HG03060 (cell line): Measurements from ENCODE around the gene RAP1GAP2.

ENCODE experiments used
- ATAC-seq: cut with Tn5 transposase; IDR thresholded peaks from one replicate; pipeline ENCODE4 v1.9.1; 2021; ENCODE audit warnings: low read depth, moderate number of reproducible peaks; ENCODE audit not compliant: unreplicated experiment

The RAP1GAP2 gene

DNA sequence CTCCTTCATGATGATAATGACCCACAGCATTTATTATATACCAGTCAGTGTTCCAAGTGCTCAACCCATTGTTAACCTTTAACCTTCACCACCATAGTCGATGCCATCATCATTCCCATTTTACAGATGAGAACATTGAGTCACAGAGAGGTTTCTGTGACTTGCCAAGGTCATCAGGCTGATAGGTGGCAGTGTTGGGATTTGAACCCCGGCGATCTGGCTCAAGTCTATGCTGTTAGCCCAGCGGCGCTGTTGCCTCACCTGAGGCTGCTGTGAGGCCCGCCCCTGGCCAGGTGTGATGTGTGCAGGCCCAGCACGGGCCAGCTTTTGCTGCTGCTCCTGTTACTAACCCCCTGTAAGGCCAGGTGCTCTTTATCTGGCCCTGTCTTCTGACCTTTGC lies 166.0 kb downstream of the RAP1GAP2 start:
- ATAC-seq = no peak

- ATAC-seq = no peak
Observed at GRCh38 chr17:2962729-2963128, 166.5 kb downstream of the RAP1GAP2 start.

DNA sequence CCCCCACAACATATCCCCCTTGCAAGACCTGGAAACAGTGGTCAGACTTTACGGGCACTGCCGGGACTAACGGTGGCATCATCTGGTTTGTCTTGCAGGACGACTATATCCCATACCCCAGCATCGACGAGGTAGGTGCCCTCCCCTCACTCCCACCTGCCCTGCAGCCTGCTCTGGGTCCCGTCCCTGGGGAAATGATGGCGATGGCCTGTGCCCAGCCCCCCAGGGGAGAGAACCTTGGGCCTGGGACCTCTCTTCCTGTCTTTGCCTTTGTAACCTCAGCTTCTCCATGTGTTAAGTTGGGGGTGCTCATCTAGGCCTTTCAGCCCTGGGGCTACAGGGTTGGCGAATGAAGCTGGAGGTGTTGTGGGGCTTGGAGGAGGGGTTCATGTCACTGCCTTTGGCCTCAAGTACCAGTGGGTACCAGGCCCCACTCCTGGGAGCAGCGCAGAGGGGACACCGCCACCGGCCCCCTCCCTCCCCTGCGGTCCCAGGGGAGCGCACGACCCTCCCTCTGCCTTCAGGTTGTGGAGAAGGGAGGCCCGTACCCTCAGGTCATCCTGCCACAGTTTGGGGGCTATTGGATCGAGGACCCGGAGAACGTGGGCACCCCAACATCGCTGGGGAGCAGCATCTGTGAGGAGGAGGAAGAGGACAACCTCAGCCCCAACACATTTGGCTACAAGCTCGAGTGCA lies 167.2 kb downstream of the RAP1GAP2 start:
- ATAC-seq = no peak

DNA sequence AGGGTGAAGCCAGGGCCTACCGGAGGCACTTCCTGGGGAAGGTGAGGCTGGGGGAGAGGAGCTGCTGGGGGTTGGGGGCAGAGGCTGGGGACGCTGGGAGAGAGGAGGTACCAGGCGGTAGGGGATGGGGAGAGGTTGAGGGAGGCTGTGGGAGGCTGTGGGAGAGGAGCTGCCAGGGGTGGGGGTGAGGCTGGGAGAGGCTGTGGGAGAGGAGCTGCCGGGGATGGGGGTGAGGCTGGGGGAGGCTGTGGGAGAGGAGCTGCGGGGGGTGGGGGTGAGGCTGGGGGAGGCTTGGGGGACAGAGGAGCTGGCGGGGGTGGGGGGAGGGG lies 167.8 kb downstream of the RAP1GAP2 start:
- no peak for ATAC-seq

DNA sequence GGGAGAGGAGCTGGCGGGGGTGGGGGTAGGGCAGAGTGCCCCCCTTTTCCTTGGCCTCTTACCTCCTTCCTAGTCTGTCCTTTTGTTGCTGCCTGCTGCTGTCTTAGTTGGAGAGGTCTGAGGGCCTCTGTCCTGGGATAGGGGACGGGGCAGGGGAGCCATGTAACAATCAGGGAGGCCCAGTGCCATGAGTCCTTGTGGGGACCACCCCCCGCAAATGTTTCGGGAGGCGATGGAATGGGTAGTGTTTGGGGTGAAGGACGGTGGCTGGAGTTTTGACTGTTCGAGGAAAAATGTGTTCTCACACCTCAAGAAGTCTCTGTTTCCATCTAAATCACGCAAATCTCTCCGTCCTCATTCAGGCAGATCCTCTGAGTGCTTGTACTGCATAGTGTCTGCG lies 168.1 kb downstream of the RAP1GAP2 start:
- no peak for ATAC-seq

GRCh38 chr17:2964831-2965230 lies 168.6 kb downstream of the RAP1GAP2 start:
- ATAC-seq = no peak

DNA sequence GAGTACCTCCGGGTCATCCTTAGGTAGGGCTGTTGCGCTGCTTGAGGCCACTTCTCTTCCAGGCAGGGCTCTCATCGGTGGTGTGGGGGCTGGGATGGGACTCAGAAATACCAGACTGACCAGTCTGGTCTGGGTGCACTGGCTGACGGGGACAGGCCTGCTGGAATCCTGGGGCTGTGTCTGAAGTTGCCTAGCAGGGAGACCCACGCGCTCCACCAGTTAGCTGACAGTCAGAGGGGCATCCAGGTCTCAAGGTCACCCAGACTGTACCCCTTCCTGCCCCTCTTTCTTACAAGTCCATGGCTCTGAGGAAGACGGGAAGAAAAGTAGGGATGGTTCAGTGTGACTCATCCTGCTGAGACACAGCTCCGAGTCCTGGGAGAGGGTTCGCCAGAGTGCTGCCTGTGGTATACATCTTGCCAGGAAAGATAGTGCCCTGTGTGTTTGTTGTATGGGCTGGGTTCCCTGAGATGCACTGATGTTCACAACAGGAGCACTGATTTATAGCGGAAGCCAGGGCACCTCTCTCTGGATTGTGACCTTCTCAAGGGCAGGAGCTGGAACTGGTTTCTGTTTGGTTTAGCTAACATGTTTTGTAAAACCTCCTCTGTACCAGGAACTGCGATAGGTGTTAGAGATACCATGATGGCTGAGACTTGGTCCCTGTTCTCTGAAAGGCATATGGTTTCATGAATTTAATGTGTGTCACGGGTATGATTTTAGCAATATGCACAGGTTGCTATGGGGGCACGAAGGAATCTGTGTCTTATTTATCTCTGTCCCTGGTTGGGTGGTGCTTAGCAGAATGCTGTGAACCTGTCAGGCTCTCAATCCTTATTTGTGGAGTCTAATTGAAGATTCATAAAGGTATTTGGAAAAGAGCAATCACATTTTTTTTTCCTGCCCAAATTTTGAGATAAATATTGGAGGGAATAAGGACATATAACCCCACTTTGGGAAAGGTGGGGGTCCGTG lies 169.7 kb downstream of the RAP1GAP2 start:
- no peak for ATAC-seq

DNA sequence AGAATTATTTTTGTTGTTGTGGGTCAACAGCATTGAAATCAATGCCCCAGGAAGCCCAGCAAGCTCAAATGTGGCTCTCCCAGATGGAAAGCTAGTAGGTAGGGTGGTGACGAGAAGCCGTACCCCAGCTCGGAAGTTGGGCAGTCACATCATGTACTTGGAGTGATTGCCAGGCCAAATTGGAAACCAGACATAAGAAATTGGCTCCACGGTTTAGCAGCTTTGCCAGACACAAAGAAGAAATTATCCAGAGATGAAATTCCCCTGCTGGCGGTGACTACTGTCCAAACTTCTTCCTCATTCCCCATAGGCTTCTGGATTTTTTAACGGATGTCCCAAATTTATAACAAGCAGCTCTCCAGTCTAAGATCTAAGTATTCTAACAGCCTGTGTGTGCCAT lies 171.3 kb downstream of the RAP1GAP2 start:
- no peak for ATAC-seq

GRCh38 chr17:2971851-2972250 lies 175.6 kb downstream of the RAP1GAP2 start:
- no peak for ATAC-seq

- no peak for ATAC-seq
Observed at GRCh38 chr17:2972749-2973148, 176.5 kb downstream of the RAP1GAP2 start.

DNA sequence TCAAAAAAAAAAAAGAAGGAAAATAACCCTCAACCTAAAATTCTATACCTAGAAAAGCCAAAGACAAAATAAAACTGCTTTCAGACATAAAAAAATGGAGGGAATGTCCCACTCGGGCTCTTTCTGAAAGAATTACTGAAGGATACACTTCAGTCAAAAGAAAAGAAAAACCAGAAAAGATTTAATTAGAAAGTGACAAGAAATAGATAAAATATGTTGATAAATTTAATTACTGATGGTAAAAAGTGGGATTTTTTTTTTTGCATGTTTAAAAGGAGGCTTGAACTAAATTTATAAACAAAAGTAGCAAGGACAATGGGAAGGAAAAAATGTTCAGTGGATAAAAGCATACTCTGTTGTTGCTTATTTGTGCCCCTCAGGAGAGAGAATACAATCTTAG lies 178.1 kb downstream of the RAP1GAP2 start:
- ATAC-seq = no peak

- ATAC-seq = no peak
Observed at GRCh38 chr17:2975469-2975958, 179.3 kb downstream of the RAP1GAP2 start.

GRCh38 chr17:2977157-2977556 lies 180.9 kb downstream of the RAP1GAP2 start:
- ATAC-seq = no peak

DNA sequence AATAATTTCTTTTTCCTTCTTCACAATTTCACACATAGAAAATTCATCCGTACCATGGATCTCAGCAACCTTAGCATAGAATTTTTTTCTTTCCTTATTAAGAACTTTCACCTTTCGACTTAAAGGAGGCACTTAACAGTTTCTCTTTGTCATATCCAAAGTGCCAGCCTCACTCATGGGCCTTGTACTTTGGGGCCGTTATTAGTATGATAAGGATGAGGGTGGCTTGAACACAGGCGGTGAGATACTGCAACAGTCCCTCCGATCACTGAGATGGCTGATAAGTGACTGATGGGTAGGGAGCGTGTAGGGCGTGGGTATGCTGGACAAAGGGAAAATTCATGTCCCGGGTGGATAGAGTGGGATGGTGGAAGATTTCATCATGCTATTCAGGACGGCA lies 181.9 kb downstream of the RAP1GAP2 start:
- no peak for ATAC-seq

- no peak for ATAC-seq
Observed at GRCh38 chr17:2978991-2979390, 182.8 kb downstream of the RAP1GAP2 start.

DNA sequence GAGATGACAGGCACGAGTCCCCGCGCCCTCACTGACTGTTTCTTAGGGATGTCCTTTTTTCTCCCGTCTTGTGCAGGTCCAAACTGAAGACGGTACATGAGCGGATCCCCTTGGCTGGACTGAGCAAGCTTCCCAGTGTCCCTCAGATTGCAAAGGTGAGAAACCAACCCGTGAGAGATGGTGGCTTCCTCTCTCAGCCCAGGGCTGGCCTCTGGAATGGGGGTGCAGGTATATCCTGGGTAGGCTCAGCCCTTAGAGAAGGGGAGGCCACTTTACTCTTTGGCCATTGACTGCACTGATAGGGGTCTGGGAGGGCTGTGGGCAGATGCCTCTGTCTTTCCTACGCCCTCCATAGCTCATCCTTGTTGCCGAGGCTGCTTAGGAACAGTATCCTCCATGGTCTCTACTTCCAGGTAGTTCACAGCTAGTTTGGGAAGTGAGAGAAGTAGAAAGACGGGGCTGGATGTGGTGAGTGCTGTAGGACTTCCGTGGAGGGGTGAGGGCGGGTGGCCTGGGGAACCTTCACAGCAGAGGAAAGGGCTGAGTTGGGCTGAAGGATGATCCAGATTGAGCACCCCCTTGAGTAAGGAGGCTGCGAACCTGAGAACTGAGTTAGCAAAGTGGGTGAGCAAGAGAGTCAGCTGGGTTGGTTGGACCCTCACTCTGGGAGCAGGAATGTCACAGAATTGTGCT lies 184.1 kb downstream of the RAP1GAP2 start:
- ATAC-seq = no peak

DNA sequence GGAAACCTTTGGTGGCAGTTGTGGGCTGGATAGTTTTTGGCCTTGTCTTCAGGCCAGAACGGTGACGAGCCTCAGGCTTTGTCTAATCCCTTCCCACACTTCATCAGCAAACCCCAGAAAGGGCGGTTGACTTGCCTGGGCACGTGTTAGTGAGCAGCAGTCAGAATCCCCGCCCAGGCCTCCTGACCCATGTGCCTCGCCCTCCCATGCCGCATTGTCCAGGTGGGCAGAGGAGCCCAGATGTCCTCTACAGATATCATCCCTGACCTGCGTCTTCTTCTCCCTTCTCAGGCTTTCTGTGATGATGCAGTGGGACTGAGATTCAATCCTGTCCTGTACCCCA lies 184.6 kb downstream of the RAP1GAP2 start:
- ATAC-seq = no peak

DNA sequence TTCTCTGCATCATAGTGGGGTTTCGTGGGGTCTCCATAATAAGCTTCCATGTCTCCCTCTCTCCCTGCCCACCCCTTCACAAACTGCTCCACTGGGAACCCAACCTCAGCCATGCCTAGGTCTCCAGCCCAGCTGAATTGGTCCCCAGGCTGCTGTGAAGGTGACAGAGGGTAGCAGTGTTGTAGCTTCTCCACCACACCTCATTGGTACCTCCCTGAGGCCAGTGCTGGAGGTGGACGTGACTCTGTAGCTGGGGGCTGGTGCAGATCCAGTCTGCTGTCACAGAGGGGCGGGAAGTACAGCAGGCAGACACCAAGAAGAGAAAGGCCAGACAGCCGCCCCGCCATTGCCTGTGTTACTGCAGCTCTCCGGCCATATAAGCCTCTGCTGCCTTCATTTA lies 185.1 kb downstream of the RAP1GAP2 start:
- no peak for ATAC-seq

DNA sequence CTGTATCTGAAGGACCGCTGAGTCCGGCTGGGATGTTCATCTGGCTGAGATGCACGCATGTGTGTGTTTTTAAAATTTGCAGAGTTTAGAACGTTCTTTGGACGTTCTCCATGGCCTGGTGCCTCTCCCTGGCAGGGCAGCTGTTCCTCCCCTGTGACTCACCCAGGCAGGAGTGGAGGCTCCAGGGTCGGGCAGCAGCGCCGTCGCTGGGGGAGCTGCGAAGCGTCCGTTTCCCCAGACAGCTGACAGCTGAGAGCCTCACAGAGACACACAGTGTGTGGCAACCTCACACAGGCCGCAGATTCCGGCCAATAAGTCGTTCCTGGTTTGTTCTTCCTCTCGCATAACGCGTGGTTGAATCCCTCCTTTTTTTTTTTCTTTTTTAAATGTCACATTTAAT lies 186.6 kb downstream of the RAP1GAP2 start:
- no peak for ATAC-seq

- no peak for ATAC-seq
Observed at GRCh38 chr17:2983255-2983654, 187.0 kb downstream of the RAP1GAP2 start.

GRCh38 chr17:2985318-2985717 lies 189.1 kb downstream of the RAP1GAP2 start:
- ATAC-seq = no peak
